HG03039 (cell line): ENCODE measurements around the gene KISS1.

ENCODE experiments used
- ATAC-seq: cut with Tn5 transposase; IDR thresholded peaks from one replicate; pipeline ENCODE4 v1.9.1; 2021; ENCODE audit warnings: mild to moderate bottlenecking, moderate library complexity; ENCODE audit not compliant: unreplicated experiment

The KISS1 gene

DNA sequence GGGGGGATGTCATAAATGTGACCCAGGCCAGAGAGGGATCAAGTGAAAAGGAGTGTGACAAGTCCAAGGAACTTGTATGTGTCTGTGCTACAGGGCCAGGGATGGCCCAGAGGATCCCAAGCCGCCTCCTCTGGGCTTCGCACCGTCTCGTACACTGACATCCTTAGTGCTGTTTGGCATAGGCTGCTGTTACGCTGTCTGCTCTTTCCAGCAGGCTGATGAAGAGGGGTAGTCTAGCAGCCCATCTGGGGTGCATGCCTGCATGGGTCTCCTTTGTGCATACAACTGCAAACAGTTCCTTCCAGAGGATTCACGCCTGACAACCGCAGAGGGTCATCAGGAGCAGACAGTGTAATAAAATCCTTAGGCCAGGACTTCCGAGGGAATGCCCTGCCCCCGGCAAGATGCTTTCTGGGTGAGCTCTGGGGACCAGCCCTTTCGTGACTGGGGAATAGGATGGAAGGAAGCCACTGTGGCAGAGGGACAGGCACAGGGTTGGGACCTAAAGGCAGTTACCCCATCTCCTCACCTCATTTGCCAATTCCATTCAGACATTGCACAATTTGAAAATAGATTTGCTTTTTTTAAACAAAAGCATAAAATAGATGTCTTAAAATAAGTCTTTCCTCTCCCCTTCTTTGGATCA, 23.8 kb upstream of the KISS1 start:
- no peak for ATAC-seq

DNA sequence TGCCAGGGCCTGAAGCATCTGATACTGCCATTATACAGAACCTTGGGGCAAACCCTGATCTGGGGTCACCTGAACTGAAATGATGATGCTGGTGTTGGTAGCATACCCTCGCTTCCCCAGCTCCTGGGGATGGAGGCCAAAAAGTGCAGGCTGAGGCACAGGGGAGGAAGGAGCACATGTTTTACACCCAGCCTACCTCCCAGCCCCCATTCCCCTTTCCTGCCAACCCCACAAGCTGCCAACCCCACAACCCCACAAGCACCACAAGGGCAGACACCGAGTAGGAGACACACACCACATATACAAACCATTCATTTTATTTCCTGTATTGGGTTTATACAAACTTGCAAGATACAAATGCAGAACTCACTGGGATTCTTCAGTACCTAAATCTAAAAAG, 22.3 kb upstream of the KISS1 start:
- no peak for ATAC-seq

DNA sequence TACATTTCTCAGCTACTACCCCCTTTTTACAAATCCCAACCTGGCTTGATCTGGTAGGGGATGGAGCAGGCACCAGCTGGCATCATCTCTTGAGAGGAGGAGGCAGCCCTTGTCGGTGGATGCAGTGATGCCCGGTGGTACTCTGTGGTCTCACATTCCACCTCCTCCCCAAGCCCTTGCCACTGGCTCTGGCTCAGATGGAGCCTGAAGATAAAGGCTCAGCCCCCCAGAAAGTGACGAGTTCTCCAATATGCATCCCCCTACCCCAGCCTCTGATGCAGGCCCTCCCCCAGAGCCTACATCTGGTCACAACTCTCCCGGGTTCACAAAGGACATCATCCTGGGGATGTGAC, 21.3 kb upstream of the KISS1 start:
- ATAC-seq, result no peak

GRCh38 chr1:204216880-204217647, 20.8 kb upstream of the KISS1 start:
- no peak for ATAC-seq

DNA sequence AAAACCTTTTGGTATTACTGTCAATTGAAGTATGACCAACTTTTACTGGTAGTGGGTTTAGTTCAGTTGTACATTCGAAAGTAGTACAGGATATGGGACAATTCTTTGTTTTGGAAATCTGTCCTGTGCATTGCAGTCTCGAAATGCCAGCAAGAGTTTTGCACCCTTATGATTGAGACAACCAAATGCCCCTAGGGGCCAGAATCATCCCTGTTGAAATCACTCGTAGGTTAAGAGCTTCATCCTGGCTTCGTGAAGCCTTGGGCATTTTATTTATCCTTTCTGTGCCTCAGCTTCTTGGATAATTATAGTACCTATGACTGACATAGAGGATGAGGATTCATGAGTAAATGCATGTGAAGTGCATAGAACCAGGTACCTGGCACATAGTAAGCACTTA, 19.9 kb upstream of the KISS1 start:
- no peak for ATAC-seq

GRCh38 chr1:204213668-204214662, 17.7 kb upstream of the KISS1 start, which contains the start of gene GOLT1A:
TSS of gene GOLT1A (minus strand) at chr1:204213988. CDS start at chr1:204213906, 82 bp downstream.
- no peak for ATAC-seq

DNA sequence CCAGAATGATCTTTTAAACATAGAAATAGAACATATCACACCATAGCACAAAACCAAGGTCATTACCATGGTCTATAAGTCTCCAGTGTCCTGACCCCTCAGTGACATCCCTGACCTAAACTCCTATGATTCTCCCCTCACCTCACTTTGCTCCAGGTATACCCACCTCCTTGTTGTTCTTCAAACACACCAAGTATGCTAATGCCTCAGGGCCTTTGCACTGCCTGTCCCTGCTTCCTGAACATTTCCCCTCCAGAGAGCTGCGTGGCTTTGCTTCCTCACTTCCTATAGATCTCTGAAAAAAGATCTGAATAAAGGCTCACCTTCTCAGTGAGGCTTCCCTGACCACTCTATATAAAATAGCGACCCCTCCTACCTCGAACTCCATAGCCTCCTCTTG, 16.4 kb upstream of the KISS1 start:
- ATAC-seq, result no peak

DNA sequence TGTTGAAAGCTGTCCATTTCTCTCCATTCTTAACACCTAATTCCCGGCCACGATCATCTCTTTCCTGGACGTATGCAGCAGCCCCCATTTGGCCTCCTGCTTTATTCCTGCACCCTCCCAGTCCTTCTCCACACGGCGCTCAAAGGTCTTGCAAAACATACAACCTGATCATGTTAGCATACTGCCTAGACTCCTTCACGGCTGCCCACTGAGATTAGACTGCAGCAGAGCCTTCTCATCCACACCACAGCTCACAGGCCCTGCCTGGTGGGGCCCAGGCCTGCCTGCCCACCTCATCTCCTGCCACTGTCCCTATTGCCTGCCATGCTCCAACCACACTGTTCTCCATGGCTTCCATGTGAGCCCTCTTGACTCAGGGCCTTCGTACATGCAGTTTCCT, 14.8 kb upstream of the KISS1 start:
- no peak for ATAC-seq

- no peak for ATAC-seq
Measured at GRCh38 chr1:204207136-204207616, 10.9 kb upstream of the KISS1 start.

- ATAC-seq, result no peak
Measured at GRCh38 chr1:204206121-204206520, 9.8 kb upstream of the KISS1 start.

GRCh38 chr1:204205486-204205885, 9.2 kb upstream of the KISS1 start:
- ATAC-seq, result no peak

DNA sequence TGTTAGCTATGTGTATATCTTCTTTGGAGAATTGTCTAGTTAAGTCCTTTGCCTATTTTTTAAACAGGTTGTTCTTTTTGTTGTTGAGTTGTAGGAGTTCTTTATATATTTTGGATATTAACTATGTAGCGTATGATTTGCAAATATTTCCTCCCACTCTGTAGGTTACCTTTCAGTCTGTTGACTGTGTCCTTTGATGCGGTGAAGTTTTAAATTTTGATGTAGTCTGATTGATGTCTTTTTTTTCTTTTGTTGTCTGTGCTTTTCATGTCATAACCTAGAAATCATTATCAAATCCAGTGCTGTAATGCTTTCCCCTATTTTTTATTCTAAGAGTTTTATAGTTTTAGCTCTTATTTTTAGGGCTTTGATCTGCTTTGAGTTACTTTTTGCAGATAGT, 8.7 kb upstream of the KISS1 start:
- ATAC-seq, result no peak

DNA sequence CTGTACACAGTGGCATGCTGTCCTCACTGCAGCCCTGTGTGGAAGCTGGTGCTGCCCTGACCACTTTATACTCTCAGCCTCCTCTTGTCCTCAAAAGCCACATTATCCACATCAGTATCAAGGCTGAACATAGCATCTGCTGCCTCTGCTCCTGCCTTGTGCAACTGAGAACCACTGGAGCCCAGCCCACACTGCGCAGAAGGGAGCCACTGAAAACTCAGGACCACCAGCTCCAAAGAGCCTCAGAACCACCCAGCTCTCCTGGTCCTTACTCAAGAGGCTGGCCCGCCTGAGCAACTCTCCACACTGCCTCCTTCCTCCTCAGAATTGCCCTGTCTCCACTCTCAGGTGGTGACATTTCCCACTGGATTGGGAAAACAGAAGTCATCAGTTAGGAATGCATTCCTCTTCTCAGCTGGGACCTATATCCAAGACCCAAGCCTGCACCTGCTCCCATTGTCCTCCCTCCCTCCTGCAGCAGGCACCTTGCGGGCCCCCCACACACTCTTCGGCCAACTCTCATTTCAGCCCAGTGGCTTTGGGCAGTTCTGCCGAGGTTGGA, 7.0 kb upstream of the KISS1 start:
- ATAC-seq, result no peak

GRCh38 chr1:204202481-204202880, 6.2 kb upstream of the KISS1 start:
- ATAC-seq, result no peak

DNA sequence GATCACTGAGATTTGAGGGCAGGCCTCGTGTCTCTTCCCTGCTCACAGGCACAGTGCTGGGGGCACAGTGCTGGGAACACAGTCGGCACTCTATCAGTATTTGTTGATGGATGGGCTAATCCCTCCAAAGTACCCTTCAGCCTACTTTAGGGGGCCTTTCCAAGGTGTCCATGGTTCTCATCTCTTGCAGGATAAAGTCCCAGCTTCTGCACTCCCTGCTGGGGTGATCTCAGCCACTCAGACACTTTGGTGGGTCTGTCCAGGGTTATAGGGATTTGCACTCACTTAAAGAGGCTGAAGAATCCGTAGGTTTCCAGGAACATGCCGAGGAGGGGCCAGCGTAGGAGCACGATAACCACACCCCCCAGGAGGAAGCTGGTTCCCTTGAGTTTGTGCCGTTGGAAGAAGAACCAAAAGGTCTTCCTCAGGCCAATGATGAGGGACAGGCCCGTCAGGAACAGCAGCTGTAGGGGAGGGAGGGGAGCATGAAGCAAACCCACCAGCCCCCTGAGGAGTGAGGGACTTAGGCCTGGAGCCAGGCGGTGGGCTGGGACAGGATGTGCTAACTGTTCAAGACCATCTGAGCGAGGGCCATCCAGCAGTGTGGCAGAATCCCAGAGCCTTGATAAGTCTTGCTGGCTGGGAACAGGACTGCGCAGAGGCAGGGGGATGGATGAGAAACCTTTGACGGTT, 5.2 kb upstream of the KISS1 start:
- no peak for ATAC-seq

DNA sequence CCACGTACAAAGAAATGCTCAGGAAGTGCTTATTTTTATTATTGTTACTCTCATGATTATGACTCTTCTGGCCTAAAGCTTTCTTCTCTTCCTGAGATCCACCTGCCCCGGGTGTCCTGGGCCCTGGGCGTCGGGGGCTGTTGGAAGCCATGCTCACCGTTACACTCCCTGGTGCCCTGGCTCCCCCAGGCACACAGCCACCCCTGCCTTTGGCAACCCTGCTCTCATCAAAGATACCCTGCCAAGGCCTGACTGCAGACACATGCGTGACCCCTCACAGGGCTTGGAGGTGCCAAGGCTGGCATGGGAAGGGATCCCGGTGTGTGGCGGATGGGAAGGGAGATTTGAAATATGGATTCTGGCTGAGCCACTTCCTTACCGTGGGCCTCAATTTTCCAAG, 3.3 kb upstream of the KISS1 start:
- no peak for ATAC-seq

DNA sequence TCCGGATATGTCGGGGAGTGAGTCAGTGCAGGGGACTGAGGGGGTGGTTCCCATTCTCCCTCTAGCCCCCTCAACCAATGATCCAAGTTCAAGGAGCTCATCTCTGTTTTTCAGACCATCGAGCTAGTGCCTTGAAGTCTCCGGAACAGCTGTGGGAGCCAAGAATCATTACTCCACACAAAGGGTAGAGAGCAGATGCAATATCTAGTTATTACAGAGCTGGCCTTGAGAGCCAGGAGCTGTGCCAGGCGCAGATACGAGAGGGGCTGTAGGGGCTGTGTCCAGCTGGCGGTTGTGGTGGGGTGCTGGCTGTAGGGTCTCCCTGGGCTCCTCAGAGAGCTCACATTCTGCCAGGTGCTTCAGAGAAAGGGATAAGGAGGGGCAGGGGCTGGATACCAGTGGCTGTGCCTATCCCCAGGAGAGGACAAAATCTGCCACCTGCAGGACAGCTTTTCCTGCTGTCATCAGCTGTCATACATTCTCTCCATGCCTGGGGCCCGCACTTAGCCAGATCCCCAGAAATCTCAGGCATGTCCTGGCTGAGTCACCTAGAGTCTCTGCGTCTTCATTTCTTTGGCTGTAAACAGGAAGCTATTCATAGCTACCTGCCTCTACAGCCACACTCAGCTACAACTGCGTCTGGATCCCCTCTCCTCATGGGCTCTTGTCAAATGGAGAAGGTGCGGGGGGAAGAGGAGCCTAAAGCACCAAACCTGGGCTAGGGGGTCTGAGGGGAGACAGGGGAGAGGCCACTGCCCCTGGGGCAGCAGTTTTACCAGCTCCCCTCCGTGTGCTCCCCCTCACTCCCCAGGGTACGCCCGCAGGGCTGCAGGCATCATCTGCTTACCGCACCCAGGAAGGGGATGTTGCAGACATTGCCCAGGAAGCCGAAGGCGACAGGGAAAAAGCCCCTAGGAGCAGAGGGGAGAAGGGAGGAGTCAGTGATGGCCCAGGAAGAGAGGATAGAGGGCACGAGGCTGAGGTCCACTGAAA, 2.4 kb upstream of the KISS1 start:
- ATAC-seq, result no peak

DNA sequence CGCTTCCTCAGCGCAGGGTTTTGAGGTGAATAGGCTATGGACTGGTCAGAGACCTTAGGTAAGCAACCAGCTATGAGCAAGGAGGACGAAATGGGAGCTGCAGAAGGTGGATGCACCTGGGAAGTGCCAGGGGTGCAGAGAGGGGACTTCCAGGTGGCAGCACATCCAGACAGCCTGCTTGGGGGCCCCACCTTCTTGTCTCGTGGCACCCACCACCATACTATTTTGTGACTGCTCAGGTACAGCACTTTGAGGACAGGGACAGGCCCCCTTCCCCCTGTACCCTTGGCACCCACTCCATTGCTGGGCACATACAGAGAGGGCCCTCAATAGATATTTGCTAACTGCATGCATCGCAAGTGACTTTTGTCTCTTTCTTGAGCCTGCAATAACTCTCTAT, 777 bp upstream of the KISS1 start:
- ATAC-seq, result no peak

DNA sequence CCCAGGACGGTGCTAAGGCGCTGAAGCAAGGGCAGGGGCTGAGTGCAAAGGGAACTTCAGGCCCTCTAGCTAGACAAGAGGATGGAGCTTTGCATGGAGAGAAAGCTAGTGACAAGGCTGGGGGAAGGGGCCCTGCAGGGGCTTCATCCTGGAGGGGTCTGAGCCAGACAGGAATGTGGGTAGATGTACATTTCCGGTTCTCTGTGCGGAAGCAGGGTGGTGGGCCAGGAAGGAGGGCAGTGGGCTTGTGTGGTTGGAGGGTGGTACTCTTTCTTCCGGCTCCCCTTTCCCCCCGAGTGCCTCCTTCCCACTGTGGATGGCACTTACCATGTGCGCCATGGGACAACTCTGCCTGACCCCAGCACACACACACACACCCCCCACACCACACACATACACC, 1.5 kb downstream of the KISS1 start:
- ATAC-seq, result no peak
